Esophagus squamous epithelium (tissue), 4 donors: ENCODE results near the gene BEST2.

Experiments used
- CTCF ChIP-seq, 6 experiments: fragments of 450-650 bp in 4 of 6; fragments of 200-600 bp in 2 of 6; sonication (generic) in 2 of 6; IDR thresholded peaks; one replicate each; pipeline ENCODE4 v1.5.1; 2016 to 2019; ENCODE audit warnings: antibody characterized with exemption in 6 of 6, mild to moderate bottlenecking in 4 of 6, moderate library complexity in 4 of 6
- POLR2A ChIP-seq, 4 donors: fragments of 450-650 bp; IDR thresholded peaks; one replicate each; pipeline ENCODE4 v1.6.1; 2017; ENCODE audit warnings: antibody characterized with exemption in 4 of 4, mild to moderate bottlenecking in 4 of 4, moderate library complexity in 3 of 4

GRCh38 chr19:12769689-12770088 lies 18.1 kb downstream of the BEST2 start:
- TF ChIP-seq CTCF (IDR thresholded peaks at IDR 0.05) (no peak), POLR2A (IDR thresholded peaks at IDR 0.05) (no peak)
